Stimulated activated CD4-positive, alpha-beta T cell treated with anti-CD3 and anti-CD28 coated beads, Interleukin-2, amount 100 ng/mL, for 48 hours (primary cell): ENCODE measurements around the gene RNU1-2.
"Not testable (repeated sequence)": the region's sequence is repeated elsewhere in the genome, so short reads cannot be mapped to it uniquely, and the experiment has no call there.

Source experiments
- DNase-seq, 2 donors: peaks; one replicate each; pipeline ENCODE4 v3.0.0-alpha.2; 2020

Gene RNU1-2

DNA sequence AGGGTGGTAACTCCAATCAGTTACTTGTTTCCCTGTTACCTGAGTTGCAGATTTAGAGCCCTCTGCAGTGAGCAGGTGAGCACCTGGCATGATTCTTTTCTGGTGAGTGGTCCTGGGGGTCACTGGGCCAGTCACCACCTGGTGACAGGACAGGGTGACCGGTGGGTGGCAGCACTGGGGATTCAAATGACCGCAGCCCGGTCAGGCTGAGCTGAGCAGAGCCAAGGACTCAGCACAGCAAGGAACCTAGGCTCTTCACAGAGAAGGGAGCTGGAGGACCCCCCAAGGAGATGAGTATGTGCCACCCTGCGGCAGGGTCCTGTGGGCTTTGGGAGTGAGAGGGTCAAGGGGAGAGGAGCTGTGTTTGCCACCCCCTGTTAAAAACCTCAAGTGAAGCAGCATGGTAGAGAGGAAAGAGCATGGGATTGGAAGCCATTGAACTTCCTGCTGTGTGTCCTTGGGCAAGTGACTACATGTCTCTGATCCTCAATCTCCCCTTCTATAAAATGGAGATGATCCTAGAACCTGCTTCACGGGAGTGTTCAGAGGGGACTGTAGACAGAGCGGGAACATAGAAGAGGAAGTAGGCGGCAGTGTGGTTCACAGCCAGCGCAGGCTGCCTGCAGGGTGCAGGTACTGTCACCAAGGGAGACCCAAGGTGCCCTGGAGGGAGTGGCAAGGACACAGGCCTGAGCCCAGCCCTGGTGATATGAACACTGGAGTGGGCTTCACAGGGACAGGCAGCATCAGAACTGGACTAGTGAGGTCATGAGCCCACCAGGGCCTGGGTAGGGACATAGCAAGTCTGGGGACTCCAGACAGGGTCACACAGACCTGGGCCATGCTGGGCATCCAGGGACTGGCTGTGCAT lies 16.3 kb downstream of the RNU1-2 start:
- DNase-seq: not testable (repeated sequence)

DNA sequence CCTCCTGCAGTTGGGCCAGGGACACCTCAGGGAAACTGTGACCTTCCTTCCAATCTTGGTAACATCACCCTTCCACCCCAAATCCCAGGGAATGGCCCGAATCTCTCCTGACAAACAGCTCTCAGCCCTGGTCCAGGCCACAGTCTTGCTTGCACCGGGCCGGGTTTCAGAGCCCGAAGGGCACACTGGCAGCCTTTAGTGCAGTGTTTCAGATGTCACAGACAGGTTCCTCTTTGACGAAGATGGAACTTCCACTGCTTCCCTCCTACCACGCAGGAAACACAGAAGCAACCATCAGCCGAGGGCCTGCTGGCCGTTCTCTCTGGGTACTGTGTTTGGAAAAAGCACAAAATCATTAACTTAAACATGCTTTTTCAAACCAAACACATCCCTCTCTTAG lies 17.0 kb downstream of the RNU1-2 start:
- not testable (repeated sequence) for DNase-seq

DNA sequence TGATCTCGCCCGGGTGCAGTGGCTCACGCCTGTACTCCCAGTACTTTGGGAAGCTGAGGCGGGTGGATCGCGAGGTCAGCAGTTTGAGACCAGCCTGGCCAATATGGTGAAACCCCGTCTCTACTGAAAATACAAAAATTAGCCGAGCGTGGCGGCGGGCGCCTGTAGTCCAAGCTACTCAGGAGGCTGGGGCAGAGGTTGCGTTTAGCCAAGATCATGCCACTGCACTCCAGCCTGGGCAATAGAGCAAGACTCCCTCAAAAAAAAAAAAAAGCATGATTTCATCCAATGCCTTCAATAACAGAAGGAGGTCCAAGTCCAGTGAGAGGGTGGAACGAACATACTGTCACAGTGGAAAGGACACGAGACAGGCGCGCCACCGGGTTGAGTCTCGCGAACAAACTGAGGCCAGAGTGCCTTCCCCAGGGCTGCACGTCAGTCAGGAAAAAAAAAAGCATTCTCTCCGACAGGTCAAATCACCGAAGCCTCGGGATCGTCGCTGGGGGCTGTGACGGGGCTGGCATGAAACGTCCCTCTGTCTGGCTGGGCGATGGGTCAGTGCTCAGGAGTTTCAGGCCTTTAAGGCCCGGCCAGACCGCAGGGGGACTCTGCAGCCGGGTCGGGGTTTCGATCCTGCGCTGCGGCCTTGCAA lies 17.5 kb downstream of the RNU1-2 start:
- DNase-seq: no peak

DNA sequence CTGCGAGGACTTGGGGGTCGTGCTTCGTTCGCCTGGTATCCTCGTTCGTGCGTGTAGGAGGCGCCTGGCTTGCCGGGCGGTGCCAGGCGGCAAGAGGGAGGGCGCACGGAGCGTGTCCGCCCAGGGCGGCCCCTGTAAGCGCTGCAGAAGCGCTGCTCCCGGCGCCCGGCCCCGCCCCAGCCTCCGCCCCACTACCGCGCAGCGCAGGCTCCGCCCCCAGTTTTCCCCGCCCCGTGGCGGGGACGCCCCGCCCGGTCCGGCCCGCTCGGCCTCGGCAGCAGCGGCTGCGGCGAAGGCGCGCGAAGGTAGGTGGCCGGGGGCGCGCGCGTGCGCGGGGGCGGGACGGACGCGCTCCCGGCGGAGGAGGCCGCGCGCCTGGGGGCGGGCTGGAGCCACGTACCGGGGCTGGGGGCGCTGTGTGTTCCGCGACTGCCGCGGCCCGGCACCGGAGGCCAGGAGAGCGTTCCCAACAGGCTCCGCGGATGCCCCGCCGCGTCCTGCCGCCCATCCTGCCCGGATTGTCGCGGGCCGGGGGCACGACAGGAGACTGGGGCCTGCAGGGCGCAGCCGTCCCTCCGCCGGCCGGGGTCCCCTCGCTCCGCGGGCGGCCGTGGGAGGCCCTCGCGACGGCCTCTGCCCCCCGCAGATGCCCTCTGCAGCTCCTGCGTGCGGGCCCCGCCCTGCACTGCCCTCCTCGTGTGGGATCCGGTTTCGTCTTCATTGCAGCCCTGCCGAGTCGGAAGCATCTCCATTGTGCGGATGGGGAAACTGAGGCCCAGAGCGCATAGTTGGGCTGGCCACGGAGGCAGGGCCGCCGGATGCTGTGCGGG lies 18.3 kb downstream of the RNU1-2 start:
- peak; percentile 97 to 99 for DNase-seq

DNA sequence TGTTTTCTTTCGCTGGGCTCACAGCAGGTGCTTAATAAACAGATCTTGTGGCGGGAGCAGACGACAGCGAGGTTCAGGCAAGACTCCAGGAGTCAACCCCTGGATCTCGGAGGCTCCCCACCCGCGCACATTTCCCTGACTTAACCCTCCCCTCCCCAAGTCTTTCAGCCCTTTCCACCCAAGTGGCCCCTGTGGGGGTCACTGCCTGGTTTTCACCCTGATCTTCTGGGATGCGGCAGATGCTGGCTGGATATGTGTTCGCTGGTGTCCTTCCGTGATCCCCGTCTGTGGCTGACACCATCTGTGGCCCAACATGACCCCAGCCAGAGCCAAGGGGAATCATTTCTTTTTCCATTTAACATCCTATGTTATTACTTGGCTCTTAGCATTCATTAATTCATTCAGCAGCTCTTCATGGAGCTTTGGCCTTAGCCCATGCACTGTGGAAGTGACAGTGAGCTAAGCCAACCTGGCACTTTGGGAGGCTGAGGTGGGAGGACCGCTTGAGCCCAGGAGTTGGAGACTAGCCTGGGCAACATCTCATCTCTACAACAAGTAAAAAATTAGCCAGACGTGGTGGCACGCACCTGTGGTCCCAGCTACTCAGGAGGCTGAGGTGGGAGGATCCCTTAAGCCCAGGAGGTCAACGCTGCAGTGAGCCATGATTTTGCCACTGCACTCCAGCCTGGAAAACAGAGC lies 19.3 kb downstream of the RNU1-2 start:
- DNase-seq: not testable (repeated sequence)

DNA sequence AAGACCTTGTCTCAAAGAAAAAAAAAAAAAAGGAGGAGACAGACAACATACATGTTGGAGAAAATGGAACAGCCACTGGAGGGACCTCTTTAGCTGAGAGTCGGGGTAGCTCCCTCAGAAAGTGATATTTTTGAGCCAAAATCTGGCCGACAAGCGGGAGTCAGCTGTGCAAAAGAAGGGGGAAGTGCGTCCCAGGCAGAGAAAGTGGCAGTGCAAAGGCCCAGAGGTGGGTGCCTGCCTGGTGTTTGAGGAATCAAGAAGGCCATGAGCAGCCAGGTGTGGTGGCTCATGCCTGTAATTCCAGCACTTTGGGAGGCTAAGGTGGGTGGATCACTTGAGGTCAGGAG lies 19.8 kb downstream of the RNU1-2 start:
- no peak for DNase-seq

DNA sequence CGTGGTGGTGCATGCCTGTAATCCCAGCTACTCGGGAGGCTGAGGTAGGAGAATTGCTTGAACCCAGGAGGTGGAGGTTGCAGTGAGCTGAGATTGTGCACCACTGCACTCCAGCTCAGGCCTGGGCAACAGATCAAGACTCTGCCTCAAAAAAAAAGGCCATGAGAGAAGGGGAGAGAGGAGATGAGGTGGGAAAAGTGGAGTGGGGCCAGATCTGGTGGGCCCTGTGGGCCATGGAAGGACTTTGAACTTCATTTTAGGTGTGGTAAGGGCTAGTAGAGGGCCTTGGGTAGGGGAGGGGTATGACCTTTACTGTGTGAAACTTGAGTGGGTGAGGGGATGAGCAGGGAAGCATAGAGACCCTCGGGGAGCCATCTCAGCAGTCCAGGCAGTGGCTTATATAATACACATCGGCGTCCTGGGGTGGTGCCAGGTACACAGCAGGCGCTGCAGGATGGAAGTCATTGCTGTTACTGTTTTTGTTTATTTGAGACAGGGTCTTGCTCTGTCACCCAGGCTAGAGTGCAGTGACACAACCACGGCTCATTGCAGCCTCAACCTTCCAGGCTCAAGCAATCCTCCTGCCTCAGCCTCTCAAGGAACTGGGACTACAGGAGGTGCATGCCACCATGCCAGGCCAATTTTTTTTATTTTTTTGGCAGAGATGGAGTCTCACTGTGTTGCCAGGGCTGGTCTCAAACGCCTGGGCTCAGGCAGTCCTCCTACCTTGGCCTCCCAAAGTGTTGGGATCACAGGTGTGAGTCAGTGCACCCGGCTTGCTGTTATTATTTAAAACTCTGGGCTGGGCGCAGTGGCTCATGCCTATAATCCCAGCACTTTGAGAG lies 20.5 kb downstream of the RNU1-2 start:
- DNase-seq: not testable (repeated sequence)

DNA sequence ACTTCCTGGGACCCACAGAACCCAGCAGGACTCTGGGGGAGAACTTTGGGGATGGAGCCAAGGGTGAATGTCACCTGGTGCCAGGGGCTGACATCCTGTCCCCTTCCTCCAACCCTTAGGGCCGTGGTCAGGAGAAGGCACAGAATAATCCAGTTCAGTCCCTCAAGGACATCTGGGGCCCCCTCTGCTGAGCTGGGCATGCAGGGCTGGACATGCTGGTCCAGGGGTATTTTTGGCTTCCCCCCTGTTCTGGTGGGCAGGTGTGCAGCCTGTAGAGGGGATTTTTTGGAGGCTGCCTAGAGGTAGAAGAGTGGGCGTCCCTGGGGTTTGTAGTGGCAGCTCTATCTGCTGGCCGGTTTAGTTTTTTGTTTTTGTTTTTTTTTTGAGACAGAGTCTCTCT lies 22.6 kb downstream of the RNU1-2 start:
- DNase-seq: no peak

DNA sequence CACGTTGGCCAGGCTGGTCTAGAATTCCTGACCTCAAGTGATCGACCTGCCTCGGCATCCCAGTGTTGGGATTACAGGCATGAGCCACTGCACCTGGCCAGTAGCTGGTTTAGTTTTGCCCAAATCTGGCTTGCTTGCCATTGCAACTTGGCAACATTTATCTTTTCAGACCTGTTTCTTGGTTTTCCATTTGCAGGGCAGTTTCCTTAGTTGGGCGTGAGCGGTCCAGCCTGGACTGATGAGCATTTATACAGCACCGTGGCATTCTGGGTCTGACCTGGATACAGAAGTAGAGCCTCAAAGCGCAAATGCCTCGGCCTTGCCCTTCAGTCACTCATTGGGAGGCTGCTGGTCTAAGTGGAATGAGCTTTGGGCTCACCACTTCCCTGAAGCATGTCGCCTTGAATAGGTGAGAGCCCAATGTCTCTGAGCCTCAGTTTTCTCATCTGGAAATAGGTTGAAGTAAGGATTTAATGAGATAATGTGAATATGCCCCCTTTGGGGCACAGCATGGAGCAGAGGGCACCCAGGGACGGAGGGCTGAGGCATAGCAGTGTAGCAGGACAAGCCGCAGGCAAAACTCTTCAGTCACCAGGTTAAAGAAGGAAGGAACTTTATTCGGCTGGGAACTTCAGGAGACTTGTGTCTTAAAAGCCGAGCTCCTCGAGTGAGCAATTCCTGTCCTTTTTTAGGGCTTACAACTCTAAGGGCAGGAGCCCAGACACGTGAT lies 23.3 kb downstream of the RNU1-2 start:
- not testable (repeated sequence) for DNase-seq

DNA sequence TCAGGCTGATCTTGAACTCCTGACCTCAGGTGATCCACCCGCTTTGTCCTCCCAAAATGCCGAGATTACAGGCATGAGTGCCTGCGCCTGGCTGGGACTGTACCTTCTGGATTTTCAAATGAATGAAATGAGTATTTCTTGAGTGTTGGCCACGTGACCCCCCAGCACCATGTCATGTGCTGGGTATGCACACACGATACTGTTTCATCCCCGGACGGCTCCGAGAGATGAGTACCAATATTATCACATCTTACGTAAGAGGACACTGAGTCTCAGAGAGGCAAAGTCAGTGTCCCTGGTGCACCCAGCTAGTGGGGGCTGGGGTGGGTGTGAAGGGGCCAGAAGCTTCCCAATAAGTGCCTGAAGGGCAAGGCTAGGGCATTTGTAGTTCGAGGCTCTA lies 25.2 kb downstream of the RNU1-2 start:
- no peak for DNase-seq

DNA sequence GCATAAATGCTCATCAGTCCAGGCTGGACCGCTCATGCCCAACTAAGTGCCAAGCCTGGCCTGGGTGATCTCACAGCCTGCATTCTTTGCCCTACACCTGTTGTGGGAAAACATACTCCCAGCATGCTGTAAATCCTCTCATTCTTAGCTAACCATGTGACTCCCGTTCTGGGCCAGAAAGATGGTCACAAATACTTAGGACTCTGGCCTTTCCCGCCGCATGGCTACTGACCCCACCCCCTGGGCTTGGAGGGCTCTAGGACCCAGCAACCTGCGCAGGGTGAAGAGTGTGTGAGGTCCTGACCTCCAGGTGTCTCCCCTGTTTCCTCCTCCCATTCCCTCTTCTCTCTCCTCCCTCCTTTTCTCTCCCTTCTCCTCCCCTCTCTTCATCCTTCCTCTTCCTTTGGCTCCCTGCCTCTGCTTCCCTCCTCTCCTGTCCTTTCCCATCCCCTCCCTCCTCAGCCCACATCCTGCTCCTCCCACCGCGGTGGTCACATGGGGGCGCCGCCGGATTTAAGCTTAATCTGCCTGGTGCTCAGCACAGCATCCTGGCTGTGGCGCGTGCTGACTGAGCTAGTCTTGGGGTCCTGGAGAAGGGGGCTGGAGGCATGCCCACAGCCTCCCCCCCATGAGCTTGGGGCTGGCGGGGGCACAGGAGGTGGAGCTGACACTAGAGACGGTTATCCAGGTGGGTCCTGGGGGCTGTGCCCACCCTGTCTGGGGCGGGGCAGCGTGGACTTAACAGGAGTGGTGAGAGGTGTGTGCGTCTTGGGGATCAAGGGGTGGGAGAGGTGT lies 25.8 kb downstream of the RNU1-2 start, which contains the start of gene CROCC:
CROCC (plus strand) TSS at position 541 of the 795 bp plus-strand sequence; CDS start at position 629, 88 bp downstream.
- peak in 1 of 2 donors; percentile 29 for DNase-seq

DNA sequence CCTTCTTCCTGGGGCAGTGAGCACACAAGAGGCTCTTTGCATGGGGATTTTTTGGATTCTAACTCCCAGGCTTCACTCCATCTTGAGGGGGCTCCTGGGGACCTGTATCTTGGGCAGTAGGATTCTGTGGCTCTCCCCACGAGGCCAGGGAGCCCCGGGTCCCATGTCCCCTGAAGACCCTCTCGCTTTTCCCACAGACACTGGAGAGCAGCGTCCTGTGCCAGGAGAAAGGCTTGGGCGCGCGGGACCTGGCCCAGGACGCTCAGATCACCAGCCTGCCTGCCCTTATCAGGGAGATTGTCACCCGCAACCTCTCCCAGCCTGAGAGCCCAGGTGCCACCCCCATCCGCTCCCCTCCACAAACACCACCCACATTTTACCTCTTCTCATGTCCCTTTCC lies 26.7 kb downstream of the RNU1-2 start:
- no peak for DNase-seq

DNA sequence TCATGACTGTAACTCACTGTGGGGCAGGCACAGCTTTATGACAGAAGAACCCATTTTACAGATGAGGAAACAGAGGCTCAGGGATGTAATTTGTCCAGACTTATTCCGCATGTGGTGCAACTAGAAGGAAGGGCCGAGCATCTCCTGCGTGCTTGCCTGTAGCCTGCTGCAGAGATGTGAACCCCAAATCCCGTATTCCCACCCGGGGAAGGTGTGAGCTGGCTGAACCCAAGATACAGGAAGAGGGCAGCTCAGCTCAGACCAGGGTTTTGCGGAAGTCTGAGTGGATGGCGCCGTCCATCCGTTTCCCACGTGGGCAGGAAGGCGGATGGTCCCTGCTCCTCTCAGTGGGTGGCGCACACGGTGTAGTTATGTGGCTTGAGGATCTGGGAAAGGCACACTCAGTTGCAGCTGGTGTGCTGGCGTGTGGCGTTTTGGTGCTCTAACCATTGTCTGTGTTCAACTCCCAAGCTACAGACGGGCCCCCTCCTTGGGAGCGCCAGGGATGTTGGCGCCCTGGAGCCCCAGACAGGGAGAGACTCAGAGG lies 27.2 kb downstream of the RNU1-2 start:
- no peak for DNase-seq

DNA sequence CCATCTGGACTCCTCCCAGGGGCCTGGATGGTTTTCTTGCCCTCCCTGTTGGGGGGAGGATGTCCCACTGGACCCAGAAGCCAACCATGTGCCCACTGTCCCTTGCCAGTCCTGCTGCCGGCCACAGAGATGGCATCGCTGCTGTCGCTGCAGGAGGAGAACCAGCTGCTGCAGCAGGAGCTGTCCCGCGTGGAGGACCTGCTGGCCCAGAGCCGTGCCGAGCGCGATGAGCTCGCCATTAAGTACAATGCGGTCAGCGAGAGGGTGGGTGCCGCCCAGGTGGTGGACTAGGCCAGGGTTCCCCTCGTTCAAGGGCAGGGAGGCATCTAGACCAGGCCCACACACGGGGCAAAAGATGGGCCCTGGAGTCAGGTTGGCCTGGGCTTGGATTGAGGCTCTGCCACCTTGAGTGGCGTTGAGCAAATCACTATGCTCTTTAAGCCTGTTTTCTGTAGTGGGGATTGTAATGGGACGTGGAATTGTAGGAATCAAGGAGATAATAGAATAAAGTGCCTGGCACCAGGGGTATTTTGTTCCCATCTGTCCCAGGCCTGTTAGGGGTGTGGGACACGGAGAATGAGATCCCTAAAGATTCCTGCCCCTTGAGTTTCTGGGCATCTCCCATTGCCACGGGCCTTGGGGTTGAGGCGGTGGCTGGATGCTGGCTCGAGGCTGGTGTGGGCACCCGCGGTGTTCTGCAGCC lies 28.6 kb downstream of the RNU1-2 start:
- no peak for DNase-seq

DNA sequence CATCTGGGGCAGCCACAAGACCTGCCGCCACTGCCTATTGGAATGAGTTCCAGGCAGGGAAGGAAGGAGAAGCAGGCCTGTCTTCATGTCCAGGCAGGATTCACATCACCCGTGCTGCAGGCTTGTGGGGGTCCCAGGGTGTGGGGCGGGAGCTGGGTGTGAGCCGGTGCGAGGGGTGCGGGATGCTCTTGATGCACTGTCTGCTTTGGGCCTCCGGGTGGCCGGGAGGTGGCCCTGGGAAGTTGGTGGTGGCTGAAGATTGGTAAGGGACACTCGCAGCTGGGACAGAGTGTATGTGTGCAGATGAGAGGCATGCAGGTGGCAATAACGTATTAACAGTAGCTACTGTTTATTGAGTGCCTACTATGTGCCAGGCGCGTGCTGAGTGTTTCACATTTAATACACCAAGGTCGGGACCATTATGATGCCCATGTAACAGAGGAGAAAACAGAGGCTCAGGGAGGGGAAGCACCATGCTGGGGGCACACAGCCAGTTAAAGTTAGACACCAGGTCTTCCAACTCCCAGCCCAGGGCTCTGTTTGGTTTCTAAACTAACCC lies 29.2 kb downstream of the RNU1-2 start:
- DNase-seq: no peak

DNA sequence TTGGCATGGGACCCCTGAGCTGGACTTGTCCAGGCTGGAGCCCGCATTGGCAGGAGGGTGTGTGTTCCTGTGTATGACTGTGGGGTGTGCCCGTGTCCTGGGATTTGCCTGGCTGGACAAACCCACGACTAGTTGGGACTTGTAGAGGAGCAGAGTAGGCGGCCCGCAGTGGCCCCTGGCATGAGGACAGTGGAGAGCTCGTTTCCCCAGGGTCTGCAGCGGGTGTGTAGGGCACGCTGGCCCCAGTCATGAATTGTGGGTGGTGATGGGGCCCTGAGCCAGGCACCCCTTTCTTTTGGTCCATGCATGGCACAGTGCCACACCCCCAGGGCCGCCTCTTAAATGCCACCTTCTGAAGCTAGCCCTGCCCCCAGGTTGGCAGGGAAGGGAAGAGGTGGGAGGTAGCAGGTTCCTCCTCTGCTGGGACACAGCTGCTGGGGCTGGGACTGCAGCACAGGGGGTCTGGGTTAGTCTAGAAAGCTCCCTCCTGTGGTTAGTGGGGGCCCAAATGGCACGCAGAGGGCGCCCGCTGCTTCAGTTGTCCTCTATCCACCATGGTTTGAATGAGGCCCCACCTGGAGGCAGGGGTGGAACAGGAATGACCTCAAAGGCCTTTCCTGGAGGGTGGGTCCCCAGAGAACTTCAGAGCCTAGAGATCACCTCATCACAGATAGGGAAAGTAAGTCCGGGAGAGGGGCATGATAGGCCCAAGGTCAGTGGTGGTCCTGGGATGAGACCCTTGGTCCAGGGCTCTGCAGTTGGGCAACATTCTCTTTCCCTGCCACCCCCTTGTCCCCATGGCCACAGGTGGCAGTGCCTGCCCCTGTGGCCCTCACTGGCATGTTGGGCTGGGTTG lies 30.1 kb downstream of the RNU1-2 start:
- no peak for DNase-seq

DNA sequence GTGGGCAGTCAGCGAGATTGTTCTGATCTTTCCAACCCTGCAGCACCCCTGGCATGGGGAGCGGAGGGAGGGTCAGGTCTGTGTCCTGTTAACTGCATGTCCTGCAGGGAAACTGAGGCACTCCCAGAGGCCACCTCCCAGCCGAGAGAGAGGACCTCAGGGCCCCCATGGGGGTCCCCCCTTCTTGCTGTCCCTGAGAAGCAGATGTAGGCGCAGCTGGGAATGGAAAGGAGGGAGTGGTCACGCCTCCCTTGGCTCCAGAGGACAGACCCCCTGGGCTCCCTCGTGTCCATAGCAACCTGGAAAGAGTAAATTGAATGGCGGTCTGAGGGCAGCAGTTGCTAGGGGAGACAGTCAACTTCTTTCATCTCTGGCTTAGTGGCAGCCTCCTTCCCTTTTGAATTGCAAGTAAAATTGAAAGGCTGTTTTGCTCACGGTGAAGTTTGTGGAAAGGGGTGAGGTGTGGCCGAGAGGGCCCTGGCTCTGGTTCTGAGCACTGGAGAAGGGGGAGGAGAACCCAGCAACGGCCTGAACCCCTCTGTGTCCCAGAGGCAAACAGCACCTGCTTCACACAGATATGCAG lies 30.8 kb downstream of the RNU1-2 start:
- DNase-seq: no peak

DNA sequence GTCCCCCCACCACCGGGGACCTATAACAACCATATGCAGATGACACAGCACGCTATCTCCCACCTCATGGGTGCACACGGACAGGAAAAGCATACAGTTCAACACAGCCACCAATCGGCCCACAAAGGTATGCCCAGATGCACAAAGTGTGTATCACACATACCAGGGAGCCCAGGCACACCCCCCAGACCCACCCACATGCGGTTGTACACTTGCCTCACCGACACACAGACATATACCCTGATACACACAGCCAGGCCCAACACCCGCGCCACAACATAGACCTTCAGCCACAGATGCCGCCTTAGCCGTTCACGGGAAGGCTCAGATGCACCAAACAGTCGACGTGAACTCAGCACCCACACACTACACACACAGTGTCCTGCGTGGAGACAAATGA lies 31.5 kb downstream of the RNU1-2 start:
- no peak for DNase-seq
